Activated T-cell treated with anti-CD3 and anti-CD28 coated beads, Interleukin-2, amount 50 U/mL, for 48 hours (primary cell): ENCODE results near the gene KLHL3.

Experiments
- DNase-seq, 2 experiments: peaks; one replicate each; pipeline ENCODE4 v3.0.0-alpha.2; 2020

KLHL3 gene

DNA sequence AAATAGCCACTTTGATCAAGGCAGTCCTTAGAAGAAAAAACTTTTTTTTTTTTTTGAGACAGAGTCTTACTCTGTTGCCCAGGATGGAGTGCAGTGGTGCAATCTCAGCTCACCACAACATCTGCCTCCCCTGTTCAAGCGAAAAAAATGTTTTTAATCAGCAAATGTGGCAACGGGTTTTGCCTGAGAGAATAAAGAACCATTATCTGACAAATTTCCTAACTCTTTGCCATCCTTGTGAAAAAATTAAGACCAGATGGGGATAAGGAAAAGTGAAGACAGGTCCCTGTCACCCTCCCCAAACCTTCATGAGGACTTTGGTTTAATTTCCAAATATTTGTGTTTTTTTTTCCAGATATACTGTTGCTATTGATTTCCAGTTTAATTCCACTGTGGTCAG, 129.5 kb downstream of the KLHL3 start:
- no peak for DNase-seq

DNA sequence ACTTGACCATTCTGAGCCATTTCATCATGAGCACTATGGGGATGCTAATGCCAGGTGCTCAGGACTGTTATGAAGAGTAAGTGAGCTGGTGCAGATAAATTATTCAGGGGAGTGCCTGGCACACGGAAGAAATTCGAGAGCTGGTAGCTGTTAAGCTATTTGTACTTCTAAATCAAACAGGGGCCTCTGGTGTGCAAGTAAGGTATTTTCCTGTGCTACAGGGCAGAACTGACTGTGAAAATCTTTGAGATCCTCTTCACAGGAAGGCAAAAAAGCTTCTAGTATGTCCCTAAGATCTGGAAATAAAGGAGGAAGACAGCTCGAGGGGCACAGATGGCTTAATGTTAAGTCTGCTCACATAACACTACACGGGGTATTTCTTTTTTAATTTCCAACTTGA, 130.5 kb downstream of the KLHL3 start:
- DNase-seq: no peak

DNA sequence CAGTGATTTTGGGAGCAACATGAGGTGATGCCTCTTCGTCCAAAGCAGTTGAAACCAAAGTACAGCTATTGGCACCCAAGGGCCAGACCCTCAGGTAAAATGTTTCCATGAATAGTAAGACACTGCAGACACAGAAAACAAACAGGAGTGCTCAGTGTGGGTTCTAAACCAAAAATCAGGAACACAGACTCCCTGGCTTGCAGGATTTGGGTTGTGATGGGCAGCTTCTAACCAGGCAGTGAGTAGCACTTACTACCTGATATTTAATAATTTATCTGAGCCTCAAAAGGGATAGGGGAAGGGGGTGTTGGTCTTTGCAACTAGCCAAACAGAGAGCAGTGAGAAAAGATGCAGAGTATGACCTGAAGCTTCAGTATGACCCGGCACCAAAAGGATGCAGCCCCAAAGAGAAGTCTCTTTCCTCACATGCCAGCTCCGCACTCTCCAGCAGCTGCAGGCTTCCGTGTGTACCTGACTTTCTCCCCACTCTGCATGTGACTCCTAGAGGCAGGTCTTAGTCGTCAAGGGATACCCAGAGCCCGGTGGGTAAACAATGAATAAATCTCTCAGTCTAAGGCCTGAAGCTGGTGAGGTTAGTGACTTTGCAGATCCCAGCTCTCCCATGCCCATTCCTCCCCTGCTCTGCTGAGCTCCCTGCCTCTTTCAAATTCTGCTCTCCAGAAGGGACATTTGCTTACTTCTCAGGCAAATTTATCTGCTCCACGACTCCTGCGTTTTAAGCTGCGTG, 131.4 kb downstream of the KLHL3 start:
- no peak for DNase-seq

DNA sequence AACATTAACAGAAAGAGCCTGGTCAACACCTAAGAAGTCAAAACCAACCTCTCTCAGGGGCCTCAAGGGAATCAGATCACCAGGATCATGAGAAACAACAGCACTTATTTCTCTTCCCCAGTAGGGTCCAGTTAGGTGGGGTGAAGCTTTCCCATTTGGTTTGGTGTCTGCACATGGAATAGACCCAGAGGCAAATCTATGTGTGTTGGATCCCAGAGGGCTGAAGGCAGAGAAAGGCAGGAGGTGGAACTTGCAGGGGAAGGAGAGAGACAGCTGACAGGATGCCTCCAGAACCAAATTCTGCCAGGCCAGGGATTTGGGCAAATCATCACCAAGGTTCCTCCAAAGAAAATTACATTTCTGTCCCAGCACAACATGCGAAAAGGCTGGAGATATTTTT, 132.0 kb downstream of the KLHL3 start:
- no peak for DNase-seq

DNA sequence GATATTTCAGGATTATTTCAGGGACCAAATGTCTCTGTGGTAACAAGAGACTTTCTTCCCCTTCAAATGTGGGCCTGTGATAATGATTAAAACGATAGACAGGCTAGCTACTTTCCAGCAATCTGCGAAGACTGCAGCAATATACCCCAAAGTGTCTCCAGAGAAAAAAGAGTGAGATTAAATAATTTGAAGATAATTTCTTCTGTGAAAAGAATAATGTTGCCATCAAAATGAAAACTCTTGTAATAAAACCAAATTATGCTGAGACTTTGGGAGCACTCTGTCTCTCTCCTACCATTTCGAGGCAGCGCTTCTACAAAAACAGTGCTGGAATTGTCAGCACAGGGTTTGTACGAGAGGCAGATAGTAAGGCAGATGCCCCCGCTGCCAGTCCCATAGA, 132.5 kb downstream of the KLHL3 start:
- DNase-seq: no peak

DNA sequence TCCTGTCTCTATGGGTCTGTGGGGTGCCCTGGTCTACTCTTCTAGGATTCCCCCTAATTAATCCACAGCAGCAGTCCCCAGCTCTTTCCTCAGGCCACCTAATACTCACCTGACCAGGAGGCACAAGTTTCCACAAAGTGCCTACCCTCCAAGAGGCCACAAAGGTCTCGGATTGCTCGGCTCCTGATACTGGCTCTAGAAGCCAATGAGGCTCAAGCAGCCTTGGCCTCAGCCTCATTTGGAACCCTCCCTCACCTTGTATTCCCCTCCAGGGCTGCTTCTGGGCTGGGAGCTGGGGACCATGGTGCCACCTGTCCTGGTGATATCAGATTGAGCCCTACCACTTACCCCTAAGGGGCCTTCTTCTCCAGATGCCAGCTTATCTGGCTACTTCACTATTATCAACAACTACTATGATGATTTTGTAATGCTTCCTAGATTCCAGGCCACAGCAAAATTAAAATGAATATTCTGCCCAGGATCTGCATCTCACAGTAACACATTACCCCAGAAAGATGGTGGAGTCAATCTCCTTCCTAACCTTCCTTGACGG, 133.1 kb downstream of the KLHL3 start:
- DNase-seq: no peak

- no peak for DNase-seq
These were observed 135.0 kb downstream of the KLHL3 start for GRCh38 chr5:137600721-137601360.

GRCh38 chr5:137599457-137599856, 136.4 kb downstream of the KLHL3 start:
- DNase-seq: no peak

DNA sequence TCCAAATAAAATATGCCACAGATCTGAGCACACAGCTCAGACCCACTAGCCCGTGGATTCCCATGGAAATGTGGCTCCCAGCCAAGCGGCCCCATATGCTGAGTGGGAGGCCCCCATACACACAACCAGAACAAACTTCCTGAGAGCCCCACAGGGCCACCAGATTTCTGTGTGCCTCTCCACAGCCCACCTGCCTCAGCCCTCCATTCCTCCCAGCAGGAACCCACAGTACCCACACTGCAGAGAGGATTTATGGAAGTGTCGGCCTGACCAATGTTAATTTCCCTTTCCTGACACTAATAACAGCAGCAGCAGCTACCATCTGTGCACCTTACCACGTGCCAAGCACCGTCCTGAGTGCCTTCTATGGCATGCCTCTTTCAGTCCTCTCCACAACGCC, 137.5 kb downstream of the KLHL3 start:
- DNase-seq: no peak

GRCh38 chr5:137596941-137597340, 138.9 kb downstream of the KLHL3 start:
- no peak for DNase-seq

DNA sequence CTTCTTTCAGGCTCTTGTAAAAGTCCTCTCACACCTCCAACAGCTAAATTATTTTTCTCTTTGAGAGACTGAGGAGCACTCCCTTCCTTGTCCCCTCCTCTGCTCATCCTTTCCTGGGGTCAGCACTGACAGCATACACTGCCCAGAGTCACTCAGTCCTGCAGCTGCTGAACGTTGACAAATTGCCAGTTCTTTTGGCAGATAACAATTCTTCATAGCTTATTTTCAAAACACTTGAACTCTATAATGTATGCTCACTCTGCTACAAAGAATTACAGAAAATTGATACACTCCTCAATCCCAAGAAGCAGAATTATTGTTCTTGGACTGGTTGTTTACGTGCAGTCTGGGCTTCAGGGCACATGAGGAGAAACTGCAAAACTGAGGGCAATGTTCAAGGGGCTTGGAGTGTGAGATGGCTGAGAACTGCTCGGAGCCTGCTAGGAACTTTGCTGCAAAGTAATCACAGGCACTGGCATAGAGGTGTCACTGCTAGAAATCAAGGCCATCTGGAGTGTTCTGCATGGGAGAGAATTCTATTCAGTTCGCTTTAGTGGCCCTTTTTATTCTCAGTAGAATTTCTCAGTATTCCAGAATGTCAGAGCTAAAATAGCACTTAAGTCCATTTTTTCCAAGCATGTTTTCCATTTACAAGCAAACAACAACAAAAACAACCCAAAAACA, 140.4 kb downstream of the KLHL3 start:
- DNase-seq: no peak

- DNase-seq: no peak
These were observed 141.2 kb downstream of the KLHL3 start for GRCh38 chr5:137594717-137595116.

GRCh38 chr5:137592317-137592716, 143.6 kb downstream of the KLHL3 start:
- DNase-seq: no peak

GRCh38 chr5:137589185-137589584, 146.7 kb downstream of the KLHL3 start:
- DNase-seq: no peak

DNA sequence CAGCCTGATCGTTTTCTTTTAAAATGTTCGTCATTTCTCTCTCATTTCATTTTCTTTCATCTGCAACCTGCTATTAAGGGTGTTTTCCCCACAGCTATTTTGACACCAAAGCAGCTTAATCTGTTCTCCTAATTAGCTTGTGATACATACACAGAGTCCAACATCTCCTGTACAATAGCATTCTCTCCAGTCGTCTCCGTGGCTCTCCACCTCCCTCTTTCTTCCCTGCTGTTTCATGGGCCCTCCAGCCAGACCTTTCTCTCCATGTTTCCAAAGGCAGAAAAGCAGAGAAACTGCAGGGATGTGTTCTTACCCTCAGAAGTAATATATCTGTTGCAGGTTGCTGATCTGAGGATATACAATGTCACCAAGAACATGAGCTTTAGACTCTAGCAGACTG, 148.0 kb downstream of the KLHL3 start:
- DNase-seq: no peak

- no peak for DNase-seq
These were observed 151.6 kb downstream of the KLHL3 start for GRCh38 chr5:137584262-137584661.

DNA sequence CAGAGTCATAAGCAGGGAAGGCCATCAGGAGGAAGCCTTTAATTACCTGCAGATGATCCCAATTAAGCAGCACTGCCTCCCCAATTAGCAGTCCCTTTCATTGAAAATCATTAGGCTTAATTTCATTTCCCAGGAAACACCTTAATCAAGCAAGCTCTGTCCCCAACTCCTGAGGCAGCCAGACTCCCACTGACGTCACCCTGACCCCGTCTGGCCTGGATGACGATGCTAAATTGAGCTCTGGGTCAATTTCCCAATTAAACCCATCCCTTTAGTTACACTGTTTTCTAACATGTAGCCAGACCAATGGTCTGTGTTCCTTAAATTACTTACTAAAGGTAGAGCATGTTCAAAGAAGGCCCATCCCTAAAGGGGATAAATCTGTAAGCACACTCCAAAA, 152.8 kb downstream of the KLHL3 start:
- DNase-seq: no peak

DNA sequence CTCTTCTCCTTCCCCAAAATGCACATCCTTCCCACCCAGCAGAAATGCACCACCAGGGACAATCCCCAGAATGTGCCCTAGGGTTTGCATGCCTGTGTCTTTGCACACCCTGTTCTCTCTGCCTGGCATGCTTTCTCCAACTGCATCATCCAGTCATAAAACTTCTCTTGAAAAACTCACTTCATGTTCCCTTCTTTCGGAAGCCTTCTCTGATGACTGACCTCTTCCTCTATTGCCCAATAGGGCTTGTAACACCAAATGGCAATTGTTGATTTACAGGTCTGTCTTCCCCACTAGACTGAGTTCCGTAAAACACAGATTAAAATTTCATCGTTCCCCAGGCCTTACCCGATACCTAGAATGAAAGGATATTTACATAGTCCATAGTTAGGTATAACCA, 153.7 kb downstream of the KLHL3 start:
- no peak for DNase-seq

GRCh38 chr5:137581776-137582175, 154.1 kb downstream of the KLHL3 start:
- no peak for DNase-seq

GRCh38 chr5:137580030-137580429, 155.9 kb downstream of the KLHL3 start:
- no peak for DNase-seq

GRCh38 chr5:137575847-137576246, 160.0 kb downstream of the KLHL3 start:
- DNase-seq: no peak

DNA sequence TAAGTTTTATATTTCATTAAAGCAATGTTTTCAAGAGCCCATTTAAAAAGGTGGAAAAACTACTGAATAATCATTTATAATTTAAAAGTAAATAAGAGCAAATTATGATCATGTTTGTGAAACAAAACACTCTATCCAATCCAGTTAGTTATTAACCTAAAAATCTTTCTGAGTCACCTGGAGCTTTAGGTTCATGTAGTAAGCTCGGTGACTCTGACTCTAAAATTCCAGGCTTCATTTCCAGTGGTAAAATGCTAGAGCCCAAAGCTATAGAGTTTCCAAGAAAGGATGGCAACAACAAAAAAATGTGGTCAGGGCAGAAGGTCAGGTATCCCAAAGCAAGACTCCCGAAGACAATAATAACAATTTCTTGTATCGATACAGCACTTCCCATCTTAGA, 160.7 kb downstream of the KLHL3 start:
- no peak for DNase-seq

DNA sequence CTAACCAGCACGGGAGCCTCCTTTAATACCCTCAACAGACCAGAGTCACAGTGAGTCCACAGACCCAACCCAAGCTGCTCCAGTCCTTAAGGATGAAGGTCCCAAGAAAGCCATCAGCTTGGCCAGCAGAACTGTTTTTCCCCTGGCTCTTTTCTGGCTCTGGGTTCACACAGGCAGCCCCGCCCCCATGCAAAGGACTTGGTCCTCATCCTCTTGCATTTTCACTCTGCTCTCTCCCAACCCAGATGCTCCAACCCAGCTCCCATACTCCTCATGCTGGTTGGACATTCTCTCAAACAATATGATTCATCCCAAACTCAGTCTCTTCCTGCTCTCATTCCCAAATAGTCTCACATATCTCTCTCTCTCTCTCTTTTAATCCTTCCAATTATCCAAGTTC, 162.5 kb downstream of the KLHL3 start:
- DNase-seq: no peak
